Fibroblast of lung (primary cell): ENCODE results near the gene HSD3B7.
"Not testable (repeated sequence)": the region's sequence is repeated elsewhere in the genome, so short reads cannot be mapped to it uniquely, and the experiment has no call there.

Experiments used
- CTCF ChIP-seq, 2 donors: IDR thresholded peaks in 1 of 2; conservative IDR thresholded peaks in 1 of 2; 1 replicate in 1 of 2; 2 replicates in 1 of 2; pipeline ENCODE4 v1.5.1; 2011 to 2012; ENCODE audit warnings: low read length in 2 of 2, control low read depth in 1 of 2, inconsistent platforms in 1 of 2, low read depth in 1 of 2, mild to moderate bottlenecking in 1 of 2
- EZH2 ChIP-seq: IDR thresholded peaks from 2 replicates; pipeline ENCODE4 v1.5.1; 2012; ENCODE audit warnings: low read length, control low read depth, mild to moderate bottlenecking; ENCODE audit errors: missing control alignments

DNA sequence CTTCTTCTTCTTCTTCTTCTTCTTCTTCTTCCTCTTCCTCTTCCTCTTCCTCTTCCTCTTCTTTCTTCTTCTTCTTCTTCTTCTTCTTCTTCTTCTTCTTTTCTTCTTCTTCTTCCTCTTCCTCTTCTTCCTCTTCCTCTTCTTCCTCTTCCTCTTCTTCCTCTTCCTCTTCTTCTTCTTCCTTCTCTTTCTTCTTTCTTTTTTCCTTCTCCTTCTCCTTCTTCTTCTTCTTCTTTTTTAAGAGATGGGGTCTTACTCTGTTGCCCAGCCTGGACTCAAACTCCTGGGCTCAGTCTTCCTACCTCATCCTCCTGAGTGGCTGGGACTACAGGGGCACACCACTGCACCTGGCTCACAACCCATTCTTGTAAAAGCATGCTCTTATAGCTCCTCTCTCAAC, 28.3 kb downstream of the HSD3B7 start:
- TF ChIP-seq CTCF (conservative IDR thresholded peaks at IDR 0.05 in 1 of 2, IDR thresholded peaks at IDR 0.05 in 1 of 2; ENCODE audit: low read depth in 1 of 2, low read length in 2 of 2); EZH2: not testable (repeated sequence)
